Progenitor cell of endocrine pancreas (in vitro differentiated cells): ENCODE results near the gene KIF12. TPM values are rescaled to one million over a fixed set of nuclear protein-coding genes. Genes with fewer than 3 reads are reported as not detected.
A peak's percentile ranks its signal among the peaks of the same experiment; 100 is the strongest.

Experiments used
- DNase-seq: peaks from one replicate; pipeline ENCODE4 v3.0.0; 2021; ENCODE audit warnings: low spot score; ENCODE audit not compliant: unreplicated experiment
- H3K27ac Mint-ChIP-seq: 2 replicates; pipeline ENCODE4 v1.8.0; 2021; ENCODE audit warnings: mild to moderate bottlenecking, moderate library complexity, mixed read lengths
- H3K27me3 Mint-ChIP-seq: 2 replicates; pipeline ENCODE4 v1.8.0; 2021; ENCODE audit warnings: mixed read lengths
- H3K36me3 Mint-ChIP-seq: 2 replicates; pipeline ENCODE4 v1.8.0; 2022; ENCODE audit warnings: mixed read lengths; ENCODE audit not compliant: insufficient read depth
- H3K4me1 Mint-ChIP-seq: 2 replicates; pipeline ENCODE4 v1.8.0; 2021; ENCODE audit warnings: low read depth, mixed read lengths
- H3K4me3 Mint-ChIP-seq: 2 replicates; pipeline ENCODE4 v1.8.0; 2021; ENCODE audit warnings: low read depth, mild to moderate bottlenecking, moderate library complexity, mixed read lengths
- H3K9me3 Mint-ChIP-seq: 2 replicates; pipeline ENCODE4 v1.8.0; 2021; ENCODE audit warnings: low read depth, mixed read lengths
- CTCF ChIP-seq: fragments of 200-600 bp; sonication (generic); IDR thresholded peaks from one replicate; pipeline ENCODE4 v1.5.0; 2021; ENCODE audit warnings: antibody characterized with exemption, mild to moderate bottlenecking; ENCODE audit not compliant: unreplicated experiment
- total RNA-seq: library from RNA; stranded (reverse); gene quantifications from 2 replicates; pipeline ENCODE4 v1.2.1, GENCODE V29; 2021

The KIF12 gene
- total RNA-seq, 1 donor from 2014 or later, result 176 TPM

- DNase-seq, result no peak
These were observed 26.6 kb downstream of the KIF12 start for GRCh38 chr9:114072184-114073140.

GRCh38 chr9:114071197-114071795, 27.8 kb downstream of the KIF12 start:
- Mint-ChIP-seq H3K4me3 (no peak overlapping the region), H3K9me3 (no peaks in the 10 kb centered on the region), H3K27ac (peak overlapping the region; percentile 49), H3K36me3 (peaks cover 37% of the 10 kb centered on the region), H3K27me3 (no peaks in the 10 kb centered on the region), H3K4me1 (peaks cover 19% of the 10 kb centered on the region)
- no peak for TF ChIP-seq CTCF
- DNase-seq, result no peak

More at GRCh38 chr9:114072184-114073140, 26.6 kb downstream of the KIF12 start:
- no peak overlapping the region for H3K27ac Mint-ChIP-seq
- no peak overlapping the region for H3K4me3 Mint-ChIP-seq
- no peaks in the 10 kb centered on the region for H3K9me3 Mint-ChIP-seq
- H3K36me3 Mint-ChIP-seq, result peaks cover 37% of the 10 kb centered on the region
- peaks cover 31% of the 10 kb centered on the region for H3K4me1 Mint-ChIP-seq
- TF ChIP-seq CTCF, result no peak
- H3K27me3 Mint-ChIP-seq, result no peaks in the 10 kb centered on the region

GRCh38 chr9:114070188-114071103, 28.6 kb downstream of the KIF12 start:
- Mint-ChIP-seq H3K27me3 (no peaks in the 10 kb centered on the region), H3K27ac (no peak overlapping the region), H3K4me3 (no peak overlapping the region), H3K9me3 (no peaks in the 10 kb centered on the region), H3K4me1 (peaks cover 11% of the 10 kb centered on the region), H3K36me3 (peaks cover 35% of the 10 kb centered on the region)
- DNase-seq, result no peak
- TF ChIP-seq CTCF, result no peak

GRCh38 chr9:114069476-114070187, 29.5 kb downstream of the KIF12 start:
- Mint-ChIP-seq H3K4me1 (peaks cover 3% of the 10 kb centered on the region), H3K9me3 (no peaks in the 10 kb centered on the region), H3K4me3 (no peak overlapping the region), H3K36me3 (peaks cover 29% of the 10 kb centered on the region), H3K27me3 (no peaks in the 10 kb centered on the region), H3K27ac (no peak overlapping the region)
- no peak for DNase-seq
- TF ChIP-seq CTCF, result no peak
